PC-3 (cell line): ENCODE data around the gene NEO1. TPM values are rescaled to one million over a fixed set of nuclear protein-coding genes. Genes with fewer than 3 reads are reported as not detected.

Experiments
- ATAC-seq: fragments of 200-7000 bp; cut with Tn5 transposase; 2 replicates; pipeline ENCODE4 v1.9.1; 2020; ENCODE audit warnings: mild to moderate bottlenecking, moderate library complexity
- BruUV-seq: library from RNA; stranded (reverse); fragments of 400-500 nt; replicated peaks from 2 replicates; lab custom pipeline; 2021; lab: Mats Ljungman, UMichigan
- CTCF ChIA-PET: fragments of 300-600 bp; sonication (Branson Sonifier 250); formaldehyde crosslinking; loops from one replicate; lab custom pipeline; 2022; ENCODE audit warnings: antibody characterized with exemption; lab: Charles Lee
- POLR2A ChIA-PET: fragments of 300-600 bp; sonication (Branson Sonifier 250); formaldehyde crosslinking; loops from one replicate; lab custom pipeline; 2022; ENCODE audit warnings: antibody characterized with exemption; ENCODE audit not compliant: unreplicated experiment; lab: Charles Lee
- DNase-seq: peaks from one replicate; pipeline ENCODE4 v3.0.0-alpha.2; 2015
- H2AFZ ChIP-seq: fragments of 300-600 bp; sonication (generic); 2 replicates; pipeline ENCODE4 v1.6.0; 2016; ENCODE audit warnings: antibody characterized with exemption, low read length
- H3F3A ChIP-seq: fragments of 300-600 bp; sonication (generic); one replicate; pipeline ENCODE4 v1.6.0; 2017; ENCODE audit warnings: antibody characterized with exemption, low read length, control low read depth, mild to moderate bottlenecking; ENCODE audit not compliant: unreplicated experiment
- H3K27ac ChIP-seq: fragments of 300-600 bp; sonication (generic); 2 replicates; pipeline ENCODE4 v1.5.1; 2016; ENCODE audit warnings: mild to moderate bottlenecking, low read length
- H3K27me3 ChIP-seq: fragments of 300-600 bp; sonication (generic); 2 replicates; pipeline ENCODE4 v1.6.1; 2016; ENCODE audit warnings: low read length, mixed read lengths
- H3K36me3 ChIP-seq: fragments of 300-600 bp; sonication (generic); 2 replicates; pipeline ENCODE4 v1.6.1; 2016; ENCODE audit warnings: low read depth, mixed run types, low read length, mixed read lengths
- H3K4me1 ChIP-seq: fragments of 300-600 bp; sonication (generic); 2 replicates; pipeline ENCODE4 v1.5.1; 2016; ENCODE audit warnings: low read length; ENCODE audit not compliant: insufficient read depth
- H3K4me2 ChIP-seq: fragments of 300-600 bp; sonication (generic); 2 replicates; pipeline ENCODE4 v1.6.0; 2016; ENCODE audit warnings: low read length
- H3K4me3 ChIP-seq: fragments of 300-600 bp; sonication (generic); 2 replicates; pipeline ENCODE4 v1.5.1; 2016; ENCODE audit warnings: mild to moderate bottlenecking, low read length, mixed read lengths
- H3K79me2 ChIP-seq: fragments of 300-600 bp; sonication (generic); 2 replicates; pipeline ENCODE4 v1.6.1; 2017; ENCODE audit warnings: low read length, mixed read lengths
- H3K9ac ChIP-seq: fragments of 300-600 bp; sonication (generic); 2 replicates; pipeline ENCODE4 v1.6.0; 2016; ENCODE audit warnings: mild to moderate bottlenecking, low read length
- H3K9me2 ChIP-seq: fragments of 300-600 bp; sonication (generic); replicated peaks from 2 replicates; pipeline ENCODE4 v1.6.1; 2016; ENCODE audit warnings: mixed run types, low read length, mixed read lengths
- H3K9me3 ChIP-seq: fragments of 300-600 bp; sonication (generic); 2 replicates; pipeline ENCODE4 v1.6.1; 2016; ENCODE audit warnings: low read length, mixed read lengths
- H4K20me1 ChIP-seq: fragments of 300-600 bp; sonication (generic); 2 replicates; pipeline ENCODE4 v1.6.1; 2016; ENCODE audit warnings: low read length, mixed read lengths
- EZH2 ChIP-seq: fragments of 300-600 bp; sonication (generic); IDR thresholded peaks from one replicate; pipeline ENCODE4 v1.6.1; 2017; ENCODE audit warnings: antibody characterized with exemption, mild to moderate bottlenecking, low read length; ENCODE audit not compliant: unreplicated experiment
- EZH2phosphoT487 ChIP-seq: fragments of 300-600 bp; sonication (generic); IDR thresholded peaks from 2 replicates; pipeline ENCODE4 v1.6.1; 2018; ENCODE audit warnings: mild to moderate bottlenecking, antibody characterized with exemption, low read length, borderline replicate concordance
- intact Hi-C: fragments of 100-400 bp; cut with micrococcal nuclease; formaldehyde crosslinking; loops from 2 replicates; pipeline ENCODE4 v1.9.0; 2023
- total RNA-seq: library from RNA; depleted of rRNA; stranded (reverse); fragments of >200 nt; gene quantifications from 2 replicates; pipeline ENCODE4 v1.2.3, GENCODE V29; 2014
- TF ChIP-seq, protein P1 (sequence below): fragments of 300-600 bp; sonication (generic); conservative IDR thresholded peaks from 2 replicates; pipeline ENCODE4 v1.5.1; 2017; ENCODE audit warnings: antibody characterized with exemption, low read depth, mild to moderate bottlenecking, low read length

The NEO1 gene
- total RNA-seq, 1 experiment from 2014 or later: 1.2 TPM

DNA sequence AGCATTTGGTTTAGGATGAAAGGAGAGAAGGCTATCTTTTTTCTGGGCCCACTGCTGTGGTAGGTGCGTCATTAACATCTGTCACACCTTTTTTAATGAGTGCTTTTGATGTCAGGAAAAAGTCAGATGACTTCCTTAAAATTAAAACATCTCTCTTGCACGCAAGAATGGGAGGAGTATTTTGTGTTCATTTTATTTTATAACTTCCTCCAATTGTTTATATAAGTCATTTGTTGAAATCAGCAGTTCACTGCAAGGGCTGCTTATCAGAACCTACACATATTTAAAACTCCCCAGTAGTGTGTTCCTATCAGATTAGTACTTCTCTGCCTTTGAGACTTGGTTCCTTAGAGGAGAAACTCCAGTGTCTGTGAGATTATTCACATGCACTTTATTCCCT, 143.8 kb downstream of the NEO1 start:
- H2AFZ ChIP-seq: no peak overlapping the region
- H3K9ac ChIP-seq: no peak overlapping the region
- no peaks in the 10 kb centered on the region for H3K79me2 ChIP-seq
- DNase-seq: no peak
- TF ChIP-seq EZH2phosphoT487 (no peak), EZH2 (no peak)
- TF ChIP-seq, protein P1, sequence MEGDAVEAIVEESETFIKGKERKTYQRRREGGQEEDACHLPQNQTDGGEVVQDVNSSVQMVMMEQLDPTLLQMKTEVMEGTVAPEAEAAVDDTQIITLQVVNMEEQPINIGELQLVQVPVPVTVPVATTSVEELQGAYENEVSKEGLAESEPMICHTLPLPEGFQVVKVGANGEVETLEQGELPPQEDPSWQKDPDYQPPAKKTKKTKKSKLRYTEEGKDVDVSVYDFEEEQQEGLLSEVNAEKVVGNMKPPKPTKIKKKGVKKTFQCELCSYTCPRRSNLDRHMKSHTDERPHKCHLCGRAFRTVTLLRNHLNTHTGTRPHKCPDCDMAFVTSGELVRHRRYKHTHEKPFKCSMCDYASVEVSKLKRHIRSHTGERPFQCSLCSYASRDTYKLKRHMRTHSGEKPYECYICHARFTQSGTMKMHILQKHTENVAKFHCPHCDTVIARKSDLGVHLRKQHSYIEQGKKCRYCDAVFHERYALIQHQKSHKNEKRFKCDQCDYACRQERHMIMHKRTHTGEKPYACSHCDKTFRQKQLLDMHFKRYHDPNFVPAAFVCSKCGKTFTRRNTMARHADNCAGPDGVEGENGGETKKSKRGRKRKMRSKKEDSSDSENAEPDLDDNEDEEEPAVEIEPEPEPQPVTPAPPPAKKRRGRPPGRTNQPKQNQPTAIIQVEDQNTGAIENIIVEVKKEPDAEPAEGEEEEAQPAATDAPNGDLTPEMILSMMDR: no peak
- no peak overlapping the region for H3K27ac ChIP-seq
- no peaks in the 10 kb centered on the region for H4K20me1 ChIP-seq
- H3K4me3 ChIP-seq: no peak overlapping the region
- H3K9me3 ChIP-seq: no peaks in the 10 kb centered on the region
- intact Hi-C loops: no loop called here
- no peak overlapping the region for H3K4me2 ChIP-seq
- H3K36me3 ChIP-seq: no peaks in the 10 kb centered on the region
- no peaks in the 10 kb centered on the region for H3K4me1 ChIP-seq
- no TSS peak for BruUV-seq
- no peaks in the 10 kb centered on the region for H3F3A ChIP-seq
- H3K27me3 ChIP-seq: peaks cover 12% of the 10 kb centered on the region; the same call in 1 of the 2 replicates
- POLR2A ChIA-PET: no interaction called here
- CTCF ChIA-PET: no interaction called here
- no peak for ATAC-seq
- H3K9me2 ChIP-seq: no peaks in the 10 kb centered on the region

DNA sequence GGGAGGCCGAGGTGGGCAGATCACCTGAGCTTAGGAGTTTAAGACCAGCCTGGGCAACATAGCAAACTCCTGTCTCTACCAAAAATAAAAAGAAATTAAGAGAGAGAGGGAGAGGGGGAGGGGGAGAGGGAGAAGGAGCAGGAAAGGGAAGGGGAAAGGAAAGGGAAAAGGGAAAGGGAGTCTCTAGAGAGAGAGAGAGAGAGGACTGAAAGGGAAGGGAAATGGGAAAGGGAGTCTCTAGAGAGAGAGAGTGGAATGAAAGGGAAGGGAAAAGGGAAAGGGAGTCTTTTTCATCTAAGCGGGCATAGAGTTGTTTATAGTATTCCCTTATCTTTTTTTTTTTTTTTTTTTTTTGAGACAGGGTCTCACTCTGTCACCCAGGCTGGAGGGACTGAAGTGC, 148.1 kb downstream of the NEO1 start:
- ChIA-PET POLR2A (no interaction called here), CTCF (no interaction called here)
- H3K9ac ChIP-seq: no peak overlapping the region
- no peaks in the 10 kb centered on the region for H3K9me3 ChIP-seq
- no peak overlapping the region for H3K27ac ChIP-seq
- H3K4me3 ChIP-seq: no peak overlapping the region
- H3K36me3 ChIP-seq: no peaks in the 10 kb centered on the region
- no peak for TF ChIP-seq EZH2phosphoT487
- no peak for TF ChIP-seq EZH2
- TF ChIP-seq, protein P1: no peak
- BruUV-seq: no TSS peak
- ATAC-seq (no peak), DNase-seq (no peak)
- intact Hi-C loops: no loop called here
- no peak overlapping the region for H3K4me2 ChIP-seq
- no peaks in the 10 kb centered on the region for H4K20me1 ChIP-seq
- no peaks in the 10 kb centered on the region for H3K4me1 ChIP-seq
- no peak overlapping the region for H2AFZ ChIP-seq
- H3K27me3 ChIP-seq: peaks cover 9% of the 10 kb centered on the region; the same call in 1 of the 2 replicates
- H3K9me2 ChIP-seq: no peaks in the 10 kb centered on the region
- no peaks in the 10 kb centered on the region for H3K79me2 ChIP-seq
- no peaks in the 10 kb centered on the region for H3F3A ChIP-seq

DNA sequence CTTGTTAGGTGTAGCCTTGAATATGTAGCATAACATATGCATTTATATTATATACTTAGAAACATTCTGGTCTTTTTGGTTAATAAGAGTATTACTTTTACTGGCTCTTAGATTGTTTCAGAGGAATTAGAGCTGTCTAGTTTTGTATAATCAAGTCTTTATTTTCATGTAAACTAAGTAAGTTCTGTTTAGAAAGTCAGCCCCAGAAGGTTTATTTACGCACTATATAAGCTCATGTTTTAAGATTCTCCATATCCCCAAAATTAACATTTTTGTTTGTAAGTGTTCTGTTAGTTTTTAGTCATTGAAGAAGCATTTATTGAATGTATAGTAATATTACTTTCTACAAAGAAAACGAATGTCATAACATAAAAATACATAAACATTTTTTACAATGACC, 158.4 kb downstream of the NEO1 start:
- H3K9ac ChIP-seq: no peak overlapping the region
- H3K27me3 ChIP-seq: no peaks in the 10 kb centered on the region
- no peak overlapping the region for H3K27ac ChIP-seq
- no peaks in the 10 kb centered on the region for H3F3A ChIP-seq
- CTCF ChIA-PET: no interaction called here
- intact Hi-C loops: no loop called here
- no peaks in the 10 kb centered on the region for H3K4me1 ChIP-seq
- no peaks in the 10 kb centered on the region for H4K20me1 ChIP-seq
- DNase-seq (no peak), ATAC-seq (no peak)
- TF ChIP-seq EZH2phosphoT487 (no peak), EZH2 (no peak)
- TF ChIP-seq, protein P1: no peak
- H3K9me2 ChIP-seq: no peaks in the 10 kb centered on the region
- H3K9me3 ChIP-seq: no peaks in the 10 kb centered on the region
- BruUV-seq: no TSS peak
- POLR2A ChIA-PET: no interaction called here
- H3K4me3 ChIP-seq: no peak overlapping the region
- no peaks in the 10 kb centered on the region for H3K36me3 ChIP-seq
- H3K4me2 ChIP-seq: no peak overlapping the region
- H2AFZ ChIP-seq: no peak overlapping the region
- no peaks in the 10 kb centered on the region for H3K79me2 ChIP-seq
